Kidney tubule cell (primary cell): ENCODE measurements around the gene TK2.
A peak's percentile ranks its signal among the peaks of the same experiment; 100 is the strongest.
"Not testable (repeated sequence)": the region's sequence is repeated elsewhere in the genome, so short reads cannot be mapped to it uniquely, and the experiment has no call there.

ENCODE experiments used
- DNase-seq: peaks from one replicate; pipeline ENCODE4 v3.0.0-alpha.2; 2018; ENCODE audit warnings: low spot score

The TK2 gene

GRCh38 chr16:66468321-66468965, 81.5 kb downstream of the TK2 start:
- DNase-seq, result no peak

- no peak for DNase-seq
Observed at GRCh38 chr16:66467611-66468010, 82.3 kb downstream of the TK2 start.

GRCh38 chr16:66466636-66467035, 83.3 kb downstream of the TK2 start:
- DNase-seq, result not testable (repeated sequence)

- not testable (repeated sequence) for DNase-seq
Observed at GRCh38 chr16:66465946-66466345, 84.0 kb downstream of the TK2 start.

GRCh38 chr16:66462912-66463311, 87.0 kb downstream of the TK2 start:
- DNase-seq, result peak; percentile 30

- DNase-seq, result no peak
Observed at GRCh38 chr16:66460703-66461102, 89.2 kb downstream of the TK2 start.

GRCh38 chr16:66459878-66460277, 90.0 kb downstream of the TK2 start:
- DNase-seq, result no peak

GRCh38 chr16:66458853-66459252, 91.1 kb downstream of the TK2 start:
- DNase-seq, result no peak

GRCh38 chr16:66458292-66458691, 91.6 kb downstream of the TK2 start:
- DNase-seq, result no peak
